K562 (cell line): ENCODE measurements around the gene SMIM10L1.

ENCODE experiments used
- BCL6 ChIP-seq: fragments of 250-450 bp; sonication (Bioruptor Pico); IDR thresholded peaks from 2 replicates; pipeline ENCODE4 v1.4.0; 2020
- CBFB ChIP-seq: sonication (generic); formaldehyde crosslinking; IDR thresholded peaks from 2 replicates; pipeline ENCODE4 v1.4.0; 2020; ENCODE audit warnings: mild to moderate bottlenecking, missing genetic modification reagents
- CHD2 ChIP-seq: IDR thresholded peaks from 2 replicates; pipeline ENCODE4 v1.6.1; 2011; ENCODE audit warnings: low read depth, low read length
- ELF1 ChIP-seq: fragments of 200-800 bp; sonication (Bioruptor generic); IDR thresholded peaks from 2 replicates; pipeline ENCODE4 v1.6.1; 2016; ENCODE audit warnings: missing genetic modification characterization, missing compliant biosample characterization
- STAT5B ChIP-seq: fragments of 250-450 bp; sonication (Bioruptor Pico); IDR thresholded peaks from 2 replicates; pipeline ENCODE4 v1.8.0; 2021; ENCODE audit warnings: mild to moderate bottlenecking, inconsistent platforms
- ZFX ChIP-seq: sonication (generic); formaldehyde crosslinking; IDR thresholded peaks from 2 replicates; pipeline ENCODE4 v1.8.0; 2022; ENCODE audit warnings: mild to moderate bottlenecking, missing genetic modification reagents, moderate library complexity
- TF ChIP-seq, protein P1 (sequence below): sonication (generic); formaldehyde crosslinking; IDR thresholded peaks from 2 replicates; pipeline ENCODE4 v1.8.1; 2023; ENCODE audit warnings: mild to moderate bottlenecking, missing genetic modification reagents

DNA sequence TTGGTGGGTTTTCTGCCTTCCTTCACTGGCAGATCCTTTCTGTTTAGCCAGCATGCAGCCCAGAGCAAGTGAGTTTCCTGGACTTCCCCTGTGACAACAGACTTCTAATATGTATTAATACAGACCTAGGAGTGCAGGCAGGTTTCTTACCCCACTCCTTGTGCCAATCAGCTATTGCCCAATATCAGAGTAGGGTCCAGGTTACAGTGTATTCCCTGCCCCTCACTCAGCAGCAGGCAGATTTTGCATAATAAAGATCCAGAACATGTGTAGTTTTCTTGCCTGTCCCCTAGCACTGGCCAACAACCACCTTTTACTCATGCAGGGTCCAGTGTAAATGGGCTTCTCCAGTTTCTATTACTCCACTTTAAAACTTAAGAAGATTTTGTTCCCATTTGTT is 4.7 kb upstream of the SMIM10L1 start:
- TF ChIP-seq ZFX (no peak), STAT5B (CRISPR knock-in tag) (no peak), CHD2 (no peak), CBFB (CRISPR knock-in tag) (no peak), BCL6 (CRISPR knock-in tag) (no peak), ELF1 (tag) (no peak)
- TF ChIP-seq, protein P1, sequence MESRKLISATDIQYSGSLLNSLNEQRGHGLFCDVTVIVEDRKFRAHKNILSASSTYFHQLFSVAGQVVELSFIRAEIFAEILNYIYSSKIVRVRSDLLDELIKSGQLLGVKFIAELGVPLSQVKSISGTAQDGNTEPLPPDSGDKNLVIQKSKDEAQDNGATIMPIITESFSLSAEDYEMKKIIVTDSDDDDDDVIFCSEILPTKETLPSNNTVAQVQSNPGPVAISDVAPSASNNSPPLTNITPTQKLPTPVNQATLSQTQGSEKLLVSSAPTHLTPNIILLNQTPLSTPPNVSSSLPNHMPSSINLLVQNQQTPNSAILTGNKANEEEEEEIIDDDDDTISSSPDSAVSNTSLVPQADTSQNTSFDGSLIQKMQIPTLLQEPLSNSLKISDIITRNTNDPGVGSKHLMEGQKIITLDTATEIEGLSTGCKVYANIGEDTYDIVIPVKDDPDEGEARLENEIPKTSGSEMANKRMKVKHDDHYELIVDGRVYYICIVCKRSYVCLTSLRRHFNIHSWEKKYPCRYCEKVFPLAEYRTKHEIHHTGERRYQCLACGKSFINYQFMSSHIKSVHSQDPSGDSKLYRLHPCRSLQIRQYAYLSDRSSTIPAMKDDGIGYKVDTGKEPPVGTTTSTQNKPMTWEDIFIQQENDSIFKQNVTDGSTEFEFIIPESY (CRISPR knock-in tag), result no peak
